ENCODE results near the gene CGN.
"Not testable (repeated sequence)": the region's sequence is repeated elsewhere in the genome, so short reads cannot be mapped to it uniquely, and the experiment has no call there.

CGN gene

GRCh38 chr1:151520359-151520758 is 9.2 kb downstream of the CGN start:
- no peak overlapping the region for H3K27ac ChIP-seq

GRCh38 chr1:151522427-151522826 is 11.2 kb downstream of the CGN start:
- not testable (repeated sequence) for H3K27ac ChIP-seq

More at GRCh38 chr1:151520359-151520758, 9.2 kb downstream of the CGN start:
- no peak for TF ChIP-seq ZFX (IDR thresholded peaks at IDR 0.05; ENCODE audit: borderline replicate concordance)
- no peak for TF ChIP-seq CTCF (IDR thresholded peaks at IDR 0.05)

GRCh38 chr1:151523326-151523725 is 12.1 kb downstream of the CGN start:
- TF ChIP-seq ZFX (IDR thresholded peaks at IDR 0.05; ENCODE audit: borderline replicate concordance) (no peak), CTCF (IDR thresholded peaks at IDR 0.05) (no peak)
- H3K27ac ChIP-seq, result no peak overlapping the region

GRCh38 chr1:151524736-151525135 is 13.5 kb downstream of the CGN start:
- TF ChIP-seq ZFX (IDR thresholded peaks at IDR 0.05; ENCODE audit: borderline replicate concordance) (no peak), CTCF (IDR thresholded peaks at IDR 0.05) (no peak)
- H3K27ac ChIP-seq, result no peak overlapping the region

- no peak overlapping the region for H3K27ac ChIP-seq
- TF ChIP-seq ZFX (IDR thresholded peaks at IDR 0.05; ENCODE audit: borderline replicate concordance), result no peak
- no peak for TF ChIP-seq CTCF (IDR thresholded peaks at IDR 0.05)
Measured at GRCh38 chr1:151526735-151527525, 15.7 kb downstream of the CGN start.

- H3K27ac ChIP-seq, result no peak overlapping the region
Measured at GRCh38 chr1:151529211-151529702, 18.1 kb downstream of the CGN start.

GRCh38 chr1:151529781-151530180 is 18.6 kb downstream of the CGN start:
- TF ChIP-seq CTCF (IDR thresholded peaks at IDR 0.05) (no peak), ZFX (IDR thresholded peaks at IDR 0.05; ENCODE audit: borderline replicate concordance) (no peak)

More at GRCh38 chr1:151529211-151529702, 18.1 kb downstream of the CGN start:
- TF ChIP-seq ZFX (IDR thresholded peaks at IDR 0.05; ENCODE audit: borderline replicate concordance) (no peak), CTCF (IDR thresholded peaks at IDR 0.05) (no peak)

More at GRCh38 chr1:151529781-151530180, 18.6 kb downstream of the CGN start:
- H3K27ac ChIP-seq, result no peak overlapping the region
